Measurements from ENCODE around the gene ANKRD28.
"Not testable (repeated sequence)": the region's sequence is repeated elsewhere in the genome, so short reads cannot be mapped to it uniquely, and the experiment has no call there.

Gene ANKRD28

GRCh38 chr3:15633159-15633558 is 164.6 kb downstream of the ANKRD28 start:
- no peak for DNase-seq

DNA sequence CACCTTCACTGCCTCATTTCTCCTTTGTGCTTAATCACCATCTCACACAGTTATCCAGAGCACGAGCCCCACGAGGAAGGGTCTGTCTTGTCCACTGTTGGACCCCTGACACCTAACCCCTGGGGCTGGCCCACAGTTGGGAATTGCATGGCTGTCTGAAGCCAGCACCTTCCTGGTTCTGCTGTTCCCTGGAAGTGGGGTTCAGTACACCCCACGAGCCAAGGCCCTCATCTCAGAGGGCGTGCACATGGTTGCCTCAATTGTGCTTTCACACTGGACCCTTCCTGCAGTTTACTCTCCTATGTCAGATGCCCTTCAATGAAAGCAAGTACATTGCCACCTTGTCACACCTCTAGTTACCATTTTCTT is 165.6 kb downstream of the ANKRD28 start:
- no peak for DNase-seq

GRCh38 chr3:15631426-15632211 is 166.2 kb downstream of the ANKRD28 start:
- no peak for DNase-seq

DNA sequence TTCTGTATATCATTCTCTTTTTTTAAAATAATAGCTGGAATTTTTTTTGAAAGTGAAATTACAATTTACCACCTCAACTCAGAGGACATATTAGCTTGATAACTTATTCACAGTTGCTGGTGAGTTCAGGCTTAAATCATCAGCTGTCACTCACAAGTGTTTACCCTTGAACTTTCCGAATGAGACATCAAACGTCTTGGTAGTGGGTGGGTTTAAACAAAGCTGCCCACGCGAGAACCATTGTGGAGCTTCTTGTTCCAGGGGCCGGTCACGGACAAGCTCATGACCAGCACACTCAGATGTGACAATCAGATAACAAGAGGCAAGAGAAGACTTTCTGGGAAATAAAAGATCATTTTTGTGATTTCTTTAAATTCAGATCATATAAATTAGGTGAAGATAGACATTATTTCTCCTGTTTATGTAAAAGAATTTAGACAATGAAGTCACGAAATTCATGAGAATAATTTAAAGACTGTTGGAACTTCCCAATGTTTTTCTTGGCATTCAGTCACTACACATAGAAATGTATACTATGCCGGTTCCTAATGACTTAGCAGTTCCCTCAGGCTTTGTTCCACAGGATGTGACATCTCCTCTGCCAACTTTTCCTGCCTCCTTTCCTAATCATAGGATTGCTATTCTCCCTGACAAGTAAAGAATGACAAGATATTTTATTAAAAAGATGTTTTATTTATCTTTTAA is 167.0 kb downstream of the ANKRD28 start:
- no peak for DNase-seq

GRCh38 chr3:15629860-15630597 is 167.8 kb downstream of the ANKRD28 start:
- peak; percentile 60 for DNase-seq

DNA sequence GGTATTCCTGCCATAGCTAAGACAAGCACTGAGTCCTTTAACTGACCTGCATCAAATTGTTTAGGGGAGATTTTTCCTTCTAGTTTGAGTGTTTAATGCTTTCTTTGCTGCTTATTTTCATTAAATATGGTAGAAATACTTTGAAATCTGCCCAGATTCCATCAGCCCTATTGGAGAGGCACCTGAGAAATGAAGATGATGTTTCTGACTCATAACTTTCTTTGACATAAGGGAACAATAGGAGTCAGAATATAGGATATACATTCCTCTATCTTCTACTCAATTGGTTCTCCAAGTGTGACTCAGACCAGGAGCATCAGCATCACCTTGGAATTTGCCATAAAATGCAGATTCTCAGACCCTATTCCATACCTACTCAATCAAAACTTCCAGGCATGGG is 168.8 kb downstream of the ANKRD28 start:
- no peak for DNase-seq

DNA sequence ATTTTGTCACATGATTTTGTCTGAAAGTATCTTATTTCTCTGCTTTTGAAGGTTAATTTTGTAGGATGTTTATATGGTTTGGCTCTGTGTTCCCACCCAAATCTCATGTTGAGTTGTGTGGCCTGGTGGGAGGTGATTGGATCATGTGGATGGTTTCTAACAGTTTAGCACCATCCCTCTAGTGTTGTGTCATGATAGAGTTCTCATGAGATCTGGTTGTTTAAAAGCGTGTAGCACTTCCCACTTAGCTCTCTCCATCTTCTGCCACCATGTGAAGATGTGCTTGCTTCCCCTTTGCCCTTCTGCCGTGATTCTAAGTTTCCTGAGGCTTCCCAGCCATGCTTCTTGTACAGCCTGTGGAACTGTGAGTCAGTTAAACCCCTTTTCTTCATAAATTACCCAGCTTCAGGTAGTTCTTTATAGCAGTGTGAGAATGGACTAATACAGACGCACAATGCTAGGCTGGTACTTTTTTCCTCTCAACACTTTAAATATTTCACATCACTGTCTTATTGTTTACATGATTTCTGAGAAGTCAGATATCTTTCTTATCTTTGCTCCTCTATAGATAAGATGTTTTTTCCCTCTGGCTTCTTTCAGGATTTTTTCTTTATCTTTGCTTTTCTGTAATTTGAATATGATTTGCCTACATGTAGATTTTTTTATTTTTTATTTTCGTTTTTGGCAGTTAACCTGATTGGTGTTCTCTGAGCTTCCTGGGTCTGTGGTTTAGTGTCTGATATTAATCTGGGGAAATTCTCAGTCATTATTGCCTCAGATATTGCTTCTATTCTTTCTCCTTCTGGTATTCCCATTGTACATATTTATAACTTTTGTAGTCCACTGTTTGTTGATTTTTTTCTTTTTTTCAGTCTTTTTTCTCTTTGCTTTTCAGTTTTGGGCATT is 174.0 kb downstream of the ANKRD28 start:
- no peak for DNase-seq

GRCh38 chr3:15619659-15620464 is 177.9 kb downstream of the ANKRD28 start:
- not testable (repeated sequence) for DNase-seq

All from left hindlimb (tissue), 1 donor.